Measurements from ENCODE around the gene ABCF3. TPM values are rescaled to one million over a fixed set of nuclear protein-coding genes. Genes with fewer than 3 reads are reported as not detected.

ABCF3 gene
- total and polyA plus RNA-seq, 2 experiments from 2014 or later = 33.1 to 62.7 TPM

DNA sequence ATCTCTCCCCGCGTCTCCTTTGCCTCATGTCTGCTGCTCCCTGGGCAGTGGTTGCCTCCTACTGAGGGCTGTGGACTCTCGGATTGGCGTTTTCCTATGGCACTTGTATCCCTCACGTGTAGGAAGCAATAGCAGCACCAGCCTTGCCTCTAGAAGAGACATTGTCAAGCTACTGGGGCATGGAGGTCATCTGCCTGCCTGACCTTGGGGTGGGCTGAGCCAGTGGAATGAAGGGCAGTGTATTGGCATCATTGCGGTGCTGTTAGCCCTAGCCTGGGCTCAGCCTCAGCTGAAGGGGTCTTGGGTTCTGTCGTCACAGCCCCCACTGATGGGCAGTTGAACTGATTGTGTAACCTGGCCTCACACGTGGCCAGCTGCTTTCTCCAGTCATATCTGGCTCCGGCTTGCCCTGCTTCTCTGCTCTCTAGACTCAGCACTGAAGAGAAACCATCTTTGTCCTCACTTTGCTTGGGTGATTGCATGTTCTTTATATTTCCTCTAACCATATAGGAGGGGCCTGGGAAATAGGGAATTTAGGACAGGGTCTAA lies 8.1 kb downstream of the ABCF3 start:
- Histone ChIP-seq H4K20me1 (ENCODE audit: insufficient read depth, poor library complexity, severe bottlenecking) (no peaks in the 10 kb centered on the region), H2AFZ (no peak overlapping the region), H3K4me2 (no peak overlapping the region), H3K4me1 (ENCODE audit: insufficient read depth) (no peaks in the 10 kb centered on the region), H3K9me2 (replicated peaks; ENCODE audit: insufficient read depth) (no peaks in the 10 kb centered on the region), H3K27ac (no peak overlapping the region), H3K36me3 (replicated peaks; ENCODE audit: insufficient read depth, low read depth) (no peaks in the 10 kb centered on the region), H3K27me3 (no peaks in the 10 kb centered on the region), H3K79me2 (peaks cover 17% of the 10 kb centered on the region), H3K4me3 (no peak overlapping the region), H3K9me3 (ENCODE audit: low read depth) (no peaks in the 10 kb centered on the region)
- WGBS (ENCODE audit: low lambda C conversion rate, missing lambda C conversion rate) = 97% methylated on average over 9 of the region's 9 CpGs
- no peak for TF ChIP-seq EZH2 (IDR thresholded peaks at IDR 0.05; ENCODE audit: borderline replicate concordance)
- TF ChIP-seq, protein P1, sequence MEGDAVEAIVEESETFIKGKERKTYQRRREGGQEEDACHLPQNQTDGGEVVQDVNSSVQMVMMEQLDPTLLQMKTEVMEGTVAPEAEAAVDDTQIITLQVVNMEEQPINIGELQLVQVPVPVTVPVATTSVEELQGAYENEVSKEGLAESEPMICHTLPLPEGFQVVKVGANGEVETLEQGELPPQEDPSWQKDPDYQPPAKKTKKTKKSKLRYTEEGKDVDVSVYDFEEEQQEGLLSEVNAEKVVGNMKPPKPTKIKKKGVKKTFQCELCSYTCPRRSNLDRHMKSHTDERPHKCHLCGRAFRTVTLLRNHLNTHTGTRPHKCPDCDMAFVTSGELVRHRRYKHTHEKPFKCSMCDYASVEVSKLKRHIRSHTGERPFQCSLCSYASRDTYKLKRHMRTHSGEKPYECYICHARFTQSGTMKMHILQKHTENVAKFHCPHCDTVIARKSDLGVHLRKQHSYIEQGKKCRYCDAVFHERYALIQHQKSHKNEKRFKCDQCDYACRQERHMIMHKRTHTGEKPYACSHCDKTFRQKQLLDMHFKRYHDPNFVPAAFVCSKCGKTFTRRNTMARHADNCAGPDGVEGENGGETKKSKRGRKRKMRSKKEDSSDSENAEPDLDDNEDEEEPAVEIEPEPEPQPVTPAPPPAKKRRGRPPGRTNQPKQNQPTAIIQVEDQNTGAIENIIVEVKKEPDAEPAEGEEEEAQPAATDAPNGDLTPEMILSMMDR (IDR thresholded peaks at IDR 0.05; ENCODE audit: poor library complexity) = no peak
- no peak for TF ChIP-seq EZH2phosphoT487 (IDR thresholded peaks at IDR 0.05; ENCODE audit: low read depth, severe bottlenecking, unreplicated experiment)
- no peak for DNase-seq (ENCODE audit: low spot score)

DNA sequence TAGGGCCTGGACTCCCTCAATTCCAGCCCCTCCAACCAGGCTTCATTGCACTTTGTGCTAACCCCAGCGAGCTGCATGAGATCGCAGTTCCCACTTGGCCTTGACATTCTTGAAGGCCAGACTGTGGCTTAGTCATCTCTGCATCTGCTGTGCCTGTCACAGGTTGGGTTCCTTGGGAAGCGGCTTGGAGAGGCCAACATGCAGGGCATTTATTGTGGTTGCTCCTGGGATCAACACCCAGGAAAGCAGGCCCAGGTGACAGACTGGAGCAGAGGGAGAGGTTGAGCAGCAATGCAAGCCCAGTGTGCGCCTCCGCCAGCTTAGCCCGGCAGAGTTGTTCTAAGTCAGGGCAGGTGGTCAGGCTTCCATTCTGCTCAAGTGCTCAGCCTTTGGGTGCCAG lies 10.5 kb downstream of the ABCF3 start:
- TF ChIP-seq EZH2 (IDR thresholded peaks at IDR 0.05; ENCODE audit: borderline replicate concordance) = no peak
- TF ChIP-seq, protein P1 (IDR thresholded peaks at IDR 0.05; ENCODE audit: poor library complexity) = no peak
- TF ChIP-seq EZH2phosphoT487 (IDR thresholded peaks at IDR 0.05; ENCODE audit: low read depth, severe bottlenecking, unreplicated experiment) = no peak
- no peak overlapping the region for H3K27ac ChIP-seq
- no peak overlapping the region for H3K4me3 ChIP-seq
- no peak overlapping the region for H3K4me2 ChIP-seq
- H3K27me3 ChIP-seq = no peaks in the 10 kb centered on the region
- H4K20me1 ChIP-seq (ENCODE audit: insufficient read depth, poor library complexity, severe bottlenecking) = no peaks in the 10 kb centered on the region
- H3K9me2 ChIP-seq (replicated peaks; ENCODE audit: insufficient read depth) = no peaks in the 10 kb centered on the region
- H3K9me3 ChIP-seq (ENCODE audit: low read depth) = no peaks in the 10 kb centered on the region
- H3K79me2 ChIP-seq = no peaks in the 10 kb centered on the region
- DNase-seq (ENCODE audit: low spot score) = no peak
- 90% methylated on average over 6 of the region's 6 CpGs for WGBS (ENCODE audit: low lambda C conversion rate, missing lambda C conversion rate)
- H3K4me1 ChIP-seq (ENCODE audit: insufficient read depth) = no peaks in the 10 kb centered on the region
- H2AFZ ChIP-seq = no peak overlapping the region
- H3K36me3 ChIP-seq (replicated peaks; ENCODE audit: insufficient read depth, low read depth) = no peaks in the 10 kb centered on the region

DNA sequence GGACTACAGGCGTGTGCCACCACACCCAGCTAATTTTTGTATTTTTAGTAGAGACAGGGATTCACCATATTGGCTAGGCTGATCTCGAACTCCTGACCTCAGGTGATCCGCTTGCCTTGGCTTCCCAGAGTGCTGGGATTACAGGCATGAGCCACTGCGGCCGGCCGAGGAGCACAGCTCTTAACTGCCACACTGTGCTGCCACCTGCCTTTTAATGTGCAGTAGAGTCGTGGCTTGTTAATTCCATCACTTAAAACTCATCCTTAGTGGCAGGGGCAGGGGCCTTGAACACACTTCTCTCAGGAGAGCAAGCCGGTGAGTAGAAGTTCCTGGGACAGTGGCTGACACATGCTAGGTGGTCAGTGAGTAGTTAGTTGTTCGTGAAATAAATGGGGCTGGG lies 12.5 kb downstream of the ABCF3 start:
- H3K79me2 ChIP-seq = no peaks in the 10 kb centered on the region
- H3K4me2 ChIP-seq = no peak overlapping the region
- no peaks in the 10 kb centered on the region for H3K4me1 ChIP-seq (ENCODE audit: insufficient read depth)
- H3K27me3 ChIP-seq = no peaks in the 10 kb centered on the region
- TF ChIP-seq EZH2 (IDR thresholded peaks at IDR 0.05; ENCODE audit: borderline replicate concordance) = no peak
- no peak for TF ChIP-seq EZH2phosphoT487 (IDR thresholded peaks at IDR 0.05; ENCODE audit: low read depth, severe bottlenecking, unreplicated experiment)
- TF ChIP-seq, protein P1 (IDR thresholded peaks at IDR 0.05; ENCODE audit: poor library complexity) = no peak
- no peaks in the 10 kb centered on the region for H3K9me3 ChIP-seq (ENCODE audit: low read depth)
- no peak overlapping the region for H2AFZ ChIP-seq
- no peaks in the 10 kb centered on the region for H3K9me2 ChIP-seq (replicated peaks; ENCODE audit: insufficient read depth)
- DNase-seq (ENCODE audit: low spot score) = no peak
- no peaks in the 10 kb centered on the region for H3K36me3 ChIP-seq (replicated peaks; ENCODE audit: insufficient read depth, low read depth)
- WGBS (ENCODE audit: low lambda C conversion rate, missing lambda C conversion rate) = 83% methylated on average over 9 of the region's 9 CpGs
- no peaks in the 10 kb centered on the region for H4K20me1 ChIP-seq (ENCODE audit: insufficient read depth, poor library complexity, severe bottlenecking)
- H3K4me3 ChIP-seq = no peak overlapping the region
- no peak overlapping the region for H3K27ac ChIP-seq

DNA sequence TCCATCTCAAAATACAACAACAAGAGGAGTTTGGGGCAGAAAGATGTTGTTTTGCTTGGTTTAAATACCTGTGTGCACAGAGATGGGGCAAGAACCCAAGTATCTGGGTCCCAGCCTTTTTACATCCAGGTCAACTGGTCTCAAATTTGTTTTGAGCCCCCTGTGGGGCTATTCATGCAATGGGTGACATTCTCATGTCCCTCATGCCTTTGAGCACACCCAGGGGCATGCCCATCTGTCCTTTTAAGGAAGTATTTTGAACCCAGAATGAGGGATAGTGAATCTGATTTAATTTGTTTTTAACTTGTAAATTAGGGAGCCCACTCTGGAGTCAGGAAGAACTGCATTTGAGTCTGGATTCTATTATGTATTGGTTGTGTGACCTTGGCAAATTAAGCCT lies 14.8 kb downstream of the ABCF3 start:
- no peaks in the 10 kb centered on the region for H3K9me2 ChIP-seq (replicated peaks; ENCODE audit: insufficient read depth)

More for the DNA sequence above, 14.8 kb downstream of the ABCF3 start:
- Histone ChIP-seq H3K27me3 (no peaks in the 10 kb centered on the region), H3K79me2 (no peaks in the 10 kb centered on the region), H4K20me1 (ENCODE audit: insufficient read depth, poor library complexity, severe bottlenecking) (no peaks in the 10 kb centered on the region), H3K4me1 (ENCODE audit: insufficient read depth) (no peaks in the 10 kb centered on the region), H3K9me3 (ENCODE audit: low read depth) (no peaks in the 10 kb centered on the region), H2AFZ (no peak overlapping the region), H3K36me3 (replicated peaks; ENCODE audit: insufficient read depth, low read depth) (no peaks in the 10 kb centered on the region), H3K27ac (no peak overlapping the region), H3K4me3 (no peak overlapping the region), H3K4me2 (no peak overlapping the region)
- TF ChIP-seq EZH2phosphoT487 (IDR thresholded peaks at IDR 0.05; ENCODE audit: low read depth, severe bottlenecking, unreplicated experiment) = no peak
- DNase-seq (ENCODE audit: low spot score) = no peak
